GM23248 (cell line): ENCODE data around the gene CHRNA4. TPM values are rescaled to one million over a fixed set of nuclear protein-coding genes. Genes with fewer than 3 reads are reported as not detected.

Experiments
- DNase-seq: peaks from one replicate; pipeline ENCODE4 v3.0.0-alpha.2; 2015
- H2AFZ ChIP-seq: fragments of 200-600 bp; sonication (generic); 2 replicates; pipeline ENCODE4 v1.6.1; 2016; ENCODE audit warnings: antibody characterized with exemption
- H3F3A ChIP-seq: fragments of 200-600 bp; sonication (generic); 2 replicates; pipeline ENCODE4 v1.6.1; 2016; ENCODE audit warnings: mild to moderate bottlenecking, antibody characterized with exemption, mixed run types; ENCODE audit not compliant: insufficient read depth
- H3K27ac ChIP-seq: fragments of 200-600 bp; sonication (generic); 2 replicates; pipeline ENCODE4 v1.5.1; 2016; ENCODE audit warnings: mild to moderate bottlenecking
- H3K27me3 ChIP-seq: fragments of 200-600 bp; sonication (generic); replicated peaks from 2 replicates; pipeline ENCODE4 v1.6.1; 2016; ENCODE audit warnings: mild to moderate bottlenecking; ENCODE audit not compliant: insufficient read depth
- H3K36me3 ChIP-seq: fragments of 200-600 bp; sonication (generic); 2 replicates; pipeline ENCODE4 v1.6.1; 2016; ENCODE audit warnings: low read depth, mild to moderate bottlenecking
- H3K4me1 ChIP-seq: fragments of 200-600 bp; sonication (generic); 2 replicates; pipeline ENCODE4 v1.6.1; 2016; ENCODE audit warnings: mild to moderate bottlenecking; ENCODE audit not compliant: insufficient read depth
- H3K4me2 ChIP-seq: fragments of 200-600 bp; sonication (generic); one replicate; pipeline ENCODE4 v1.6.1; 2016; ENCODE audit warnings: mild to moderate bottlenecking; ENCODE audit not compliant: unreplicated experiment
- H3K4me3 ChIP-seq: fragments of 200-600 bp; sonication (generic); 2 replicates; pipeline ENCODE4 v1.5.1; 2016; ENCODE audit warnings: mild to moderate bottlenecking
- H3K79me2 ChIP-seq: fragments of 200-600 bp; sonication (generic); 2 replicates; pipeline ENCODE4 v1.6.1; 2016; ENCODE audit warnings: mild to moderate bottlenecking; ENCODE audit not compliant: insufficient read depth
- H3K9ac ChIP-seq: fragments of 200-600 bp; sonication (generic); 2 replicates; pipeline ENCODE4 v1.6.1; 2016; ENCODE audit warnings: mild to moderate bottlenecking
- H3K9me2 ChIP-seq: fragments of 200-600 bp; sonication (generic); 2 replicates; pipeline ENCODE4 v1.6.1; 2016; ENCODE audit warnings: mixed run types, mild to moderate bottlenecking, moderate library complexity; ENCODE audit not compliant: insufficient read depth
- H3K9me3 ChIP-seq: fragments of 200-600 bp; sonication (generic); one replicate; pipeline ENCODE4 v1.6.1; 2017; ENCODE audit warnings: low read depth
- H4K20me1 ChIP-seq: fragments of 200-600 bp; sonication (generic); 2 replicates; pipeline ENCODE4 v1.6.0; 2016; ENCODE audit not compliant: insufficient read depth
- EZH2 ChIP-seq: fragments of 200-600 bp; sonication (generic); IDR thresholded peaks from 2 replicates; pipeline ENCODE4 v1.6.1; 2018; ENCODE audit warnings: antibody characterized with exemption, mild to moderate bottlenecking; ENCODE audit not compliant: insufficient read depth, poor library complexity, severe bottlenecking
- EZH2phosphoT487 ChIP-seq: fragments of 200-600 bp; sonication (generic); IDR thresholded peaks from 2 replicates; pipeline ENCODE4 v1.6.1; 2018; ENCODE audit warnings: antibody characterized with exemption, moderate library complexity, mild to moderate bottlenecking, low read depth; ENCODE audit not compliant: insufficient read depth
- WGBS, 2 experiments: methylation state at CpG; one replicate each; pipeline ENCODE4 v1.1.6; 2015 to 2017; ENCODE audit warnings: low lambda C conversion rate in 2 of 2, low coverage in 1 of 2; ENCODE audit errors: missing lambda C conversion rate in 2 of 2; 5-methylcytosine and 5-hydroxymethylcytosine counted together
- in situ Hi-C: fragments of 300-500 bp; cut with MboI; formaldehyde crosslinking; loops from 2 replicates; pipeline ENCODE4 v1.15.0; 2020
- polyA plus RNA-seq: library from polyadenylated mRNA; unstranded; fragments of >200 nt; fragmentation: Nextera tagmentation; extraction: Ambion mirVana; gene quantifications from 2 replicates; pipeline ENCODE4 v1.2.1, GENCODE V29; 2016
- total RNA-seq: library from RNA; depleted of rRNA; stranded (reverse); fragments of >200 nt; shearing (Covaris generic); gene quantifications from 2 replicates; pipeline ENCODE4 v1.2.3, GENCODE V29; 2014

Gene CHRNA4
- total and polyA plus RNA-seq, 2 experiments from 2014 or later = not detected

DNA sequence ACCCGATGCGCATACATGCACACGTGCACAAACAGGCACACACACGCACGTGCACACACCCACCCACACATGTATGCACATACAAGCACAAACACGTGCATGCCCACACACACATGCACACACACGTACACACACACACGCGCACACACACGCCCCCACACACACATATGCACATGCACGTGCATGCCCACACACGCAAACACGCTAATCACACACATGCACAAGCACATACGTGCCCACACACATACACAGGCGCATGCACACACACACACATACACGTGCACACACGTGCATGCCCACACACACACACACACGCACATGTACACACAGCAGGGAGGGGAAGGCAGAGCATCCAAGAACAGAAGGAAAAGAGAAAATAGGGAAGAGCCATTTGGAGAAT is 26.8 kb upstream of the CHRNA4 start:
- TF ChIP-seq EZH2phosphoT487 (no peak), EZH2 (no peak)
- Histone ChIP-seq H3K4me1 (no peaks in the 10 kb centered on the region), H4K20me1 (no peaks in the 10 kb centered on the region), H3K9me2 (no peaks in the 10 kb centered on the region), H3K9ac (no peak overlapping the region), H2AFZ (no peak overlapping the region), H3K4me2 (no peak overlapping the region), H3K36me3 (no peaks in the 10 kb centered on the region), H3K79me2 (no peaks in the 10 kb centered on the region), H3K27ac (no peak overlapping the region), H3F3A (no peaks in the 10 kb centered on the region), H3K9me3 (peaks cover 5% of the 10 kb centered on the region), H3K27me3 (0 out of 2 replicates have a peak, but pooled peaks cover 14% of the 10 kb centered on the region), H3K4me3 (no peak overlapping the region)
- in situ Hi-C loops = no loop called here
- no peak for DNase-seq
- 70 to 82% methylated on average over 18 of the region's 18 CpGs for WGBS, 2 experiments

DNA sequence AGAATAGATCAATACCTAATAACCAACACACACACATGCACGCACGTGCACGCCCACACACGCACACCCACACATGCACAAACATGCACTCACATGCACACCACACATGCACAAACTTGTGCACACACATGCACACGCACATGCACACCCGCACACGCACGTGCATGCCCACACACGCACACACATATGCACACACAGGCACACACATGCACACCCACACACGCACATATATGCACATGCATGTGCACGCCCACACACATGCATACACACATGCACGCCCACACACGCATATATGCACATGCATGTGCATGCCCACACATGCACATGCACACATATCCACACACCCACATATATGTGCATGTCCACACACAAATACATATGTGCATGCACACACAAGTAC is 26.2 kb upstream of the CHRNA4 start:
- Histone ChIP-seq H4K20me1 (no peaks in the 10 kb centered on the region), H3K4me2 (no peak overlapping the region), H3K9me2 (no peaks in the 10 kb centered on the region), H3K4me3 (no peak overlapping the region), H3K27me3 (0 out of 2 replicates have a peak, but pooled peaks cover 14% of the 10 kb centered on the region), H3K27ac (no peak overlapping the region), H2AFZ (no peak overlapping the region), H3K9ac (no peak overlapping the region), H3K79me2 (no peaks in the 10 kb centered on the region), H3F3A (no peaks in the 10 kb centered on the region), H3K36me3 (no peaks in the 10 kb centered on the region), H3K9me3 (peaks cover 5% of the 10 kb centered on the region), H3K4me1 (no peaks in the 10 kb centered on the region)
- in situ Hi-C loops = no loop called here
- no peak for TF ChIP-seq EZH2phosphoT487
- no peak for TF ChIP-seq EZH2
- 70 to 77% methylated on average over 12 to 13 of the region's 13 CpGs for WGBS, 2 experiments
- DNase-seq = no peak

DNA sequence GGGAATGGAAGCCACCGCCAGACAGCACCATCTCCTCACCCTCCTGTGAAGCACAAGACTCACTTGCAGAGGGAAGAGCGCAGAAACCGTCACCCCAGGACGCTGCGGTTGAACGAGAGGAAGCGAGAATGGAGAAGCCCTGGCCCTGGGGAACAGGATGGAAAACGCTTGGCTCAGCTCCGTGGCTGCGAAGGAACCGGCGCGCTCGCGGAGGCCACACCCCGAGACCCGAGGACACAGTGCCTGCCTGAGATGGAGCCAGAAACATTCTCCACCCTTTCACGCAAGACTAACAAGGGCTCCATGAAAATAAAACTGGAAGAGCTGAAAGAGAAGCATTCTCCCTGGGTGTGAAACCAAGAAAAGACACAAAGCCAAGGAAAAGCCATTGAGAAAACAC is 25.3 kb upstream of the CHRNA4 start:
- Histone ChIP-seq H3K36me3 (no peaks in the 10 kb centered on the region), H3K27ac (no peak overlapping the region), H3K79me2 (no peaks in the 10 kb centered on the region), H2AFZ (no peak overlapping the region), H4K20me1 (no peaks in the 10 kb centered on the region), H3K4me1 (no peaks in the 10 kb centered on the region), H3K9me2 (no peaks in the 10 kb centered on the region), H3K4me2 (no peak overlapping the region), H3F3A (no peaks in the 10 kb centered on the region), H3K4me3 (no peak overlapping the region), H3K27me3 (0 out of 2 replicates have a peak, but pooled peaks cover 14% of the 10 kb centered on the region), H3K9ac (no peak overlapping the region), H3K9me3 (peaks cover 5% of the 10 kb centered on the region)
- TF ChIP-seq EZH2 (no peak), EZH2phosphoT487 (no peak)
- in situ Hi-C loops = no loop called here
- no peak for DNase-seq
- 74 to 76% methylated on average over 18 of the region's 18 CpGs for WGBS, 2 experiments

DNA sequence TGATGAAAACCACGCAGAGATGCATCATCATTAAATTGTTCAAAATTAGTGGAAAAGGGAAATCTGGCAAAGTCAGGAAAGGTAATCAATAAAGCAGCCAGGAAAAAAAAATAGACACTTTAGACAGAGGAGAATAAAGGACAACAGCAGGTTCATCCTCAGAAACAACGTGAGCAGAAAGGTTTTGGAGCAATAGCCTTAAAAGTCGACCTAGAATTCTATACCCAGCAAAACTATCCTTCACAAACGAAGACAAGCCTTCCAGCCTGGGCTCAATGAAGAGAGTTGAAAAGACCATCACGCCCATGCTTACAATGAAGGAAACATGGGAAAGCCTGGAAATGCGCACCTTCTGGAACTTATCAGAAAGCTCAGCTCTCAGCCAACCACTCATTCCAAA is 24.7 kb upstream of the CHRNA4 start:
- Histone ChIP-seq H3K4me1 (no peaks in the 10 kb centered on the region), H3K4me2 (no peak overlapping the region), H3K27me3 (peaks cover 14% of the 10 kb centered on the region; the same call in 1 of the 2 replicates), H3K9me2 (no peaks in the 10 kb centered on the region), H3K27ac (no peak overlapping the region), H2AFZ (no peak overlapping the region), H3F3A (no peaks in the 10 kb centered on the region), H3K4me3 (no peak overlapping the region), H3K36me3 (no peaks in the 10 kb centered on the region), H4K20me1 (no peaks in the 10 kb centered on the region), H3K79me2 (no peaks in the 10 kb centered on the region), H3K9ac (no peak overlapping the region), H3K9me3 (peaks cover 5% of the 10 kb centered on the region)
- TF ChIP-seq EZH2phosphoT487 (no peak), EZH2 (no peak)
- DNase-seq = no peak
- WGBS, 2 experiments = 48 to 51% methylated on average over 6 of the region's 6 CpGs
- in situ Hi-C loops = no loop called here

DNA sequence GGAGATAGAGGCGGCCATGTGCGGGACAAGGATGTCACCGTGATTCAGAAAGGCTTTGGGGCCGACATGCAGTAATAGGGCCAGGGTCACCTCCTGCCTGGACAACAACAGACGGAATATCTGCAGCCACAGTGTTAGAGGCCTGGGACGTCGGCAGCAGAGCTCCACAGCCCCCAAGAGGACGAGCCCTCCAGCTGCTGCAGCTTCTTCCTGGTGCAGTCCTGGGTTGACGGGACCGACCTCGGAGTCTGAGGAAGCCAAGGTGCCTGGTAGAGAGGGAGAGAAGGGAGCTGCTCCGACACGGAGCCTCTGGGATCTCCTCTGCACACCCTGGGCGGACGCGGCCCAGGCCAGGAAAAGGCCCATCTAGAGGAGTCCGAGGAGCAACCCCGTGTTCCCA is 23.2 kb upstream of the CHRNA4 start:
- Histone ChIP-seq H3K4me1 (no peaks in the 10 kb centered on the region), H3K9me2 (no peaks in the 10 kb centered on the region), H3K27me3 (peaks cover 9% of the 10 kb centered on the region; the same call in 1 of the 2 replicates), H3K4me2 (no peak overlapping the region), H3K9ac (no peak overlapping the region), H3K9me3 (peaks cover 5% of the 10 kb centered on the region), H3K27ac (no peak overlapping the region), H3K36me3 (no peaks in the 10 kb centered on the region), H3F3A (no peaks in the 10 kb centered on the region), H4K20me1 (no peaks in the 10 kb centered on the region), H3K79me2 (no peaks in the 10 kb centered on the region), H3K4me3 (no peak overlapping the region), H2AFZ (no peak overlapping the region)
- DNase-seq = no peak
- TF ChIP-seq EZH2 (no peak), EZH2phosphoT487 (no peak)
- 56 to 58% methylated on average over 18 of the region's 18 CpGs for WGBS, 2 experiments
- in situ Hi-C loops = no loop called here
